ENCODE data around the gene POP7.

- TF ChIP-seq CTCF (IDR thresholded peaks at IDR 0.05) (no peak), POLR2AphosphoS5 (IDR thresholded peaks at IDR 0.05) (no peak), POLR2A (IDR thresholded peaks at IDR 0.05) (no peak), EP300 (IDR thresholded peaks at IDR 0.05) (no peak)
Observed at GRCh38 chr7:100682991-100683658, 22.8 kb upstream of the POP7 start.
